Inflammatory macrophage (primary cell): ENCODE data around the gene ZBTB42.
"Not testable (repeated sequence)": the region's sequence is repeated elsewhere in the genome, so short reads cannot be mapped to it uniquely, and the experiment has no call there.

Source experiments
- DNase-seq, 2 donors: peaks; one replicate each; pipeline ENCODE4 v3.0.0-alpha.2; 2020 to 2022

Gene ZBTB42

GRCh38 chr14:104810316-104810715 is 9.4 kb downstream of the ZBTB42 start:
- DNase-seq, result no peak

- DNase-seq, result no peak
Observed at GRCh38 chr14:104813286-104813685, 12.4 kb downstream of the ZBTB42 start.

- DNase-seq, result not testable (repeated sequence)
Observed at GRCh38 chr14:104814701-104815100, 13.8 kb downstream of the ZBTB42 start.

GRCh38 chr14:104816616-104816884 is 15.6 kb downstream of the ZBTB42 start:
- no peak for DNase-seq

GRCh38 chr14:104817930-104818713 is 17.2 kb downstream of the ZBTB42 start:
- no peak for DNase-seq

GRCh38 chr14:104818714-104819161 is 17.8 kb downstream of the ZBTB42 start:
- DNase-seq, result no peak

- DNase-seq, result no peak
Observed at GRCh38 chr14:104819361-104819781, 18.5 kb downstream of the ZBTB42 start.

GRCh38 chr14:104820669-104821228 is 19.8 kb downstream of the ZBTB42 start:
- peak in 1 of 2 donors; percentile 11 for DNase-seq

GRCh38 chr14:104821229-104821945 is 20.5 kb downstream of the ZBTB42 start:
- no peak for DNase-seq

GRCh38 chr14:104821971-104822608 is 21.2 kb downstream of the ZBTB42 start:
- no peak for DNase-seq

- DNase-seq, result no peak
Observed at GRCh38 chr14:104822821-104823615, 22.1 kb downstream of the ZBTB42 start.

- DNase-seq, result no peak
Observed at GRCh38 chr14:104824353-104824997, 23.6 kb downstream of the ZBTB42 start.

- peak; percentile 87 to 90 for DNase-seq
Observed at GRCh38 chr14:104826189-104826860, 25.4 kb downstream of the ZBTB42 start.

- DNase-seq, result no peak
Observed at GRCh38 chr14:104826861-104827176, 25.9 kb downstream of the ZBTB42 start.

GRCh38 chr14:104827177-104828055 is 26.5 kb downstream of the ZBTB42 start:
- peak; percentile 21 to 33 for DNase-seq

GRCh38 chr14:104830781-104831180 is 29.9 kb downstream of the ZBTB42 start:
- no peak for DNase-seq

GRCh38 chr14:104836171-104836935 is 35.5 kb downstream of the ZBTB42 start:
- not testable (repeated sequence) for DNase-seq

- DNase-seq, result no peak
Observed at GRCh38 chr14:104841730-104842129, 40.8 kb downstream of the ZBTB42 start.

- DNase-seq, result no peak
Observed at GRCh38 chr14:104843006-104843405, 42.1 kb downstream of the ZBTB42 start.
